Measurements from ENCODE around the gene ADD1.

The ADD1 gene

DNA sequence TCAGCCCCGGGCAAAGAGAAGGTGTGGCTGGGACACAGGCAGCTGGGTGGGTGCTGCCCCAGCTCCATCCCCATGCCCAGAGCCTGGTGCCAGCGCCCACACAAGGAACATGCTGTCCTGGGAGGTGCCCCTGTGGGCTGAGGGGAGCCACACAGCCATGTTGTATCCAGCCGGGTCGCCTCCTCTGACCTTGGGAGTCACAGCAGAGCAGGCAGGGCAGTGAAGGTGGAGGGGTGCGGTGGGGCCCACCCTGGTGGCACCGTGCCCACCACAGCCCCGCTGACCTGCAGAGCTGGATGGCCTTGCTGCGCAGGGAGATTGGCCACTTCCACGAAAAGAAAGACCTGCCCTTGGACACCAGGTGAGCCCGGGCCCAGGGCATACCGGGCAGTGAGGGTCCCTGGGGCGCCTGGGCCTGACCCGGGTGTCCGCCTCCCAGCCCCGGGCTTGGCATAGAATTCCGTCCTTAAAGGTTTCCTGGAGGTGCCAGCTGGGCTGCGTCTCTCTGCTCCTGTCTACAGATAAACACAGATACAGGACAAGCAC, 18.7 kb upstream of the ADD1 start:
- H3K79me2 ChIP-seq (ENCODE audit: control insufficient read depth, insufficient read depth, low read length): peaks cover under 1% of the 10 kb centered on the region
- no peak overlapping the region for H4K5ac ChIP-seq (ENCODE audit: low read length)
- peaks cover 12% of the 10 kb centered on the region for H3K36me3 ChIP-seq (ENCODE audit: control insufficient read depth, insufficient read depth, low read length)
- H3K4me2 ChIP-seq (ENCODE audit: low read length): no peak overlapping the region
- no peak overlapping the region for H3K9ac ChIP-seq (ENCODE audit: low read length)
- H4K8ac ChIP-seq (ENCODE audit: low read depth, low read length): no peak overlapping the region
- H3K79me1 ChIP-seq (ENCODE audit: low read length): peaks cover 8% of the 10 kb centered on the region
- no peak overlapping the region for H2BK5ac ChIP-seq (ENCODE audit: low read length)
- no peak overlapping the region for H3K27ac ChIP-seq (ENCODE audit: low read depth, low read length)
- no peaks in the 10 kb centered on the region for H3K4me1 ChIP-seq (ENCODE audit: control insufficient read depth, low read depth, low read length)
- DNase-seq: no peak
- H2AK5ac ChIP-seq (ENCODE audit: low read length): no peak overlapping the region
- H3K18ac ChIP-seq (ENCODE audit: low read length): no peak overlapping the region
- H2BK15ac ChIP-seq (replicated peaks; ENCODE audit: low read depth): no peak overlapping the region
- no peak overlapping the region for H3K56ac ChIP-seq (ENCODE audit: low read length)
- H3K23ac ChIP-seq (ENCODE audit: low read length): no peak overlapping the region
- no peak overlapping the region for H3K4me3 ChIP-seq (ENCODE audit: low read length)
- H2BK120ac ChIP-seq (ENCODE audit: low read depth, low read length): no peak overlapping the region
- no CpG with 5 or more reads among the region's 17 CpGs for WGBS (ENCODE audit: extremely low coverage, insufficient coverage, low lambda C conversion rate)
- no peak overlapping the region for H3K4ac ChIP-seq (ENCODE audit: low read depth, low read length)
- H3K27me3 ChIP-seq (ENCODE audit: insufficient read depth, low read length, poor library complexity): no peaks in the 10 kb centered on the region

DNA sequence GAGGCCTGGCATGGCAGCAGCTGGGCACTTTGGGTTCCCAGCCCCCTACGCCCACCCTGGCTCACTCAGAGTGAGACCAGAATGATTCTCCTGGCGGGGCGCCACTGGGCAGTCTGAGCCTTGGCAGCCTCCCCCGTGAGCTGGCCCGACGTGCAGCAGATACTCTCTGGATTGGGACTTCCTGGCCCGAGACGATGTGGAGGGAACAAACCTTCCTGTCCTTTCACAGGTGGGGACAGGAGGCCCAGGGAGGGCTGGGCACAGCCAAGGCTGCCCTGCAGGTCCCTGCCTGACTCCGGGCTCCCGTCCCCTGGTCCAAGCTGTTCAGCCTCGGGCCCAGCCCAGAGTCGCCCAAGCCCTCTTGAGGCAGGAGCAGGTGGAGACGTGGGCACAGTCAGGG, 17.9 kb upstream of the ADD1 start:
- Histone ChIP-seq H3K4me1 (ENCODE audit: control insufficient read depth, low read depth, low read length) (no peaks in the 10 kb centered on the region), H3K4me3 (ENCODE audit: low read length) (no peak overlapping the region), H2BK15ac (replicated peaks; ENCODE audit: low read depth) (no peak overlapping the region), H3K56ac (ENCODE audit: low read length) (no peak overlapping the region), H3K18ac (ENCODE audit: low read length) (no peak overlapping the region), H4K8ac (ENCODE audit: low read depth, low read length) (no peak overlapping the region), H3K79me1 (ENCODE audit: low read length) (peaks cover 2% of the 10 kb centered on the region), H2BK120ac (ENCODE audit: low read depth, low read length) (no peak overlapping the region), H3K27ac (ENCODE audit: low read depth, low read length) (no peak overlapping the region), H3K27me3 (ENCODE audit: insufficient read depth, low read length, poor library complexity) (no peaks in the 10 kb centered on the region), H2BK5ac (ENCODE audit: low read length) (no peak overlapping the region), H4K5ac (ENCODE audit: low read length) (no peak overlapping the region), H2AK5ac (ENCODE audit: low read length) (no peak overlapping the region), H3K36me3 (ENCODE audit: control insufficient read depth, insufficient read depth, low read length) (peaks cover 14% of the 10 kb centered on the region), H3K23ac (ENCODE audit: low read length) (no peak overlapping the region), H3K4ac (ENCODE audit: low read depth, low read length) (no peak overlapping the region), H3K79me2 (ENCODE audit: control insufficient read depth, insufficient read depth, low read length) (no peaks in the 10 kb centered on the region), H3K4me2 (ENCODE audit: low read length) (no peak overlapping the region), H3K9ac (ENCODE audit: low read length) (no peak overlapping the region)
- WGBS (ENCODE audit: extremely low coverage, insufficient coverage, low lambda C conversion rate): no CpG with 5 or more reads among the region's 13 CpGs
- DNase-seq: no peak

DNA sequence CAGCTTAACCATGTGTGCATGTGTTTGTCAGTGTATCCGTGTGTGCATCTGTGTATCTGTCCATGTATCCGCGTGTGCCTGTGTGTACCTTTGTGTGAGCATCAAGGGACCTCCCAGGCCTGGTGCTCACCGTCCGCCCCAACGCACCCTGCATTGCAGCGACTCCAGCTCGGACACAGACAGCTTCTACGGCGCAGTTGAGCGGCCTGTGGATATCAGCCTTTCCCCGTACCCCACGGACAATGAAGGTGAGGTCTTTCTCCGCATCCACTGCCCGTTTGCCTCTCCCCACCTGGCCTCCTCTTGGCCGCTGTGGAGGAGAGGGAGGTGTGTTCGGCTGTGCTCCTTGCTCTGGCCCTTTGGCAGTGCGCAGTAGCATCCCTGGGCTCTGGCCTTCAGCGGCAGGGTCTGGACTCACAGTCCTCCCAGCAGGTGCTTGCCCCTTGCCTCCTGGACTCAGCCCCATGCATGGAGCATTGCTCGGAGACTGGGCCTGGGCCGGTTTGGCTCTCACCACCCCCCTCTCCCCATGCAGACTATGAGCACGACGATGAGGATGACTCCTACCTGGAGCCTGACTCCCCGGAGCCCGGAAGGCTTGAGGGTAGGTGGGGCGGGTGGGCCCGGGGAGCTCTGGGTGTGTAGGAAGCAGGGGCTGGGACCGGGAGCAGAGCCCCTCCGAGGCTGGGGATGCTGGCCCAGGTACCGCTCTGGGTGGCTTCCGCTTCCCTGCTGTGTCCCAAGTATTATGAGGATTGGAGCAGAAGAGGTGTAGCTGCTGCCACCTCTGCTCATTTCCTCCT, 16.4 kb upstream of the ADD1 start:
- H4K5ac ChIP-seq (ENCODE audit: low read length): no peak overlapping the region
- H3K23ac ChIP-seq (ENCODE audit: low read length): no peak overlapping the region
- no peak overlapping the region for H3K4me2 ChIP-seq (ENCODE audit: low read length)
- H3K79me2 ChIP-seq (ENCODE audit: control insufficient read depth, insufficient read depth, low read length): no peaks in the 10 kb centered on the region
- H4K8ac ChIP-seq (ENCODE audit: low read depth, low read length): no peak overlapping the region
- H3K9ac ChIP-seq (ENCODE audit: low read length): no peak overlapping the region
- DNase-seq: no peak
- no peaks in the 10 kb centered on the region for H3K27me3 ChIP-seq (ENCODE audit: insufficient read depth, low read length, poor library complexity)
- no peak overlapping the region for H3K4me3 ChIP-seq (ENCODE audit: low read length)
- H2BK120ac ChIP-seq (ENCODE audit: low read depth, low read length): no peak overlapping the region
- H2BK5ac ChIP-seq (ENCODE audit: low read length): no peak overlapping the region
- no peak overlapping the region for H2BK15ac ChIP-seq (replicated peaks; ENCODE audit: low read depth)
- no peaks in the 10 kb centered on the region for H3K4me1 ChIP-seq (ENCODE audit: control insufficient read depth, low read depth, low read length)
- no peak overlapping the region for H3K4ac ChIP-seq (ENCODE audit: low read depth, low read length)
- no peak overlapping the region for H2AK5ac ChIP-seq (ENCODE audit: low read length)
- H3K27ac ChIP-seq (ENCODE audit: low read depth, low read length): no peak overlapping the region
- H3K18ac ChIP-seq (ENCODE audit: low read length): no peak overlapping the region
- peaks cover 2% of the 10 kb centered on the region for H3K79me1 ChIP-seq (ENCODE audit: low read length)
- H3K36me3 ChIP-seq (ENCODE audit: control insufficient read depth, insufficient read depth, low read length): peaks cover 16% of the 10 kb centered on the region
- WGBS (ENCODE audit: extremely low coverage, insufficient coverage, low lambda C conversion rate): no CpG with 5 or more reads among the region's 31 CpGs
- no peak overlapping the region for H3K56ac ChIP-seq (ENCODE audit: low read length)

DNA sequence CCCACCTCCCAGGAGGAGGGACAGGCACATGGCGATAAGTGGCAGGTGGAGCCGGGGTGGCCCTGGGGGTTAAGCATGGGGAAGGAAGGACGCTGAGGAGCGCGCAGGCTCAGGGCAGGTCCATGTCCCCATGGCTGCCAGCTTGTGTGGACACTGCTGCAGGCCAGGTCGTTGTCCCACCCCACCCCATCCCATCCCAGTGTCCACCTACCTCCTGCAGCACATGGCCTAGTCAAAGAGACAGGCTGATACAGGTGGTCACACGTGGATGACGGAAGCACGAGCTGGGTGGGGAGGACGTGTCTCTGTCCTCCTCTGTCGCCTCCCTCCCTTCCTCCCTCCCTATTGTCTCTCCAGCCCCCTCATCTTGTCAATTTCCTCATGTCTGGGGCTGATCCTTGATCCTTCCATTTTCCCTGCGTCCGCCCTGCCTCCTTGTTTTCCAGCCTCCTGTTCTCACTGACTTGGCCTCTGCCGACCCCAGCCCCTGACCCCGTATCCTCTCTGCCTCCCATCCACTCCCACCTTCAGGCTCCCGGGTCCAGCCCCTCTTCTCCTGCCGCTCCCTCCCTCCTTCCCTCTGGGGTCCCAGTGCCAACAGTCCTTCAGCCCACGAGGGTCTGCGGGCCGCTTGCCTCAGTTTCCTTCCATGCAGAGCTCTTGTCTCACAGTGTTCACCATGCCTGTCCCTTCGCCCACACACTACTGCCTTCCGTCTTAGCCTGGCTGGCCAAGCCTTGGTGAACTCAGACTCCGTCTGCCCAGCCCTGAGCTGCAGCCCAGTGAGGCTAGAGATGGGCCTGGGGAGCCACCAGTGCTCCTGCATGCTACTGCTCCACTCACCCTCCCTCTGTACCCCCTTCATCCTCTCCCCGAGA, 15.5 kb upstream of the ADD1 start:
- Histone ChIP-seq H2AK5ac (ENCODE audit: low read length) (no peak overlapping the region), H2BK15ac (replicated peaks; ENCODE audit: low read depth) (no peak overlapping the region), H3K79me1 (ENCODE audit: low read length) (peaks cover 2% of the 10 kb centered on the region), H3K79me2 (ENCODE audit: control insufficient read depth, insufficient read depth, low read length) (no peaks in the 10 kb centered on the region), H3K56ac (ENCODE audit: low read length) (no peak overlapping the region), H3K4me2 (ENCODE audit: low read length) (no peak overlapping the region), H3K4me1 (ENCODE audit: control insufficient read depth, low read depth, low read length) (no peaks in the 10 kb centered on the region), H4K8ac (ENCODE audit: low read depth, low read length) (no peak overlapping the region), H2BK120ac (ENCODE audit: low read depth, low read length) (no peak overlapping the region), H3K9ac (ENCODE audit: low read length) (no peak overlapping the region), H2BK5ac (ENCODE audit: low read length) (no peak overlapping the region), H3K36me3 (ENCODE audit: control insufficient read depth, insufficient read depth, low read length) (peaks cover 16% of the 10 kb centered on the region), H3K4ac (ENCODE audit: low read depth, low read length) (no peak overlapping the region), H3K4me3 (ENCODE audit: low read length) (no peak overlapping the region), H4K5ac (ENCODE audit: low read length) (no peak overlapping the region), H3K18ac (ENCODE audit: low read length) (no peak overlapping the region), H3K27ac (ENCODE audit: low read depth, low read length) (no peak overlapping the region), H3K23ac (ENCODE audit: low read length) (no peak overlapping the region), H3K27me3 (ENCODE audit: insufficient read depth, low read length, poor library complexity) (no peaks in the 10 kb centered on the region)
- DNase-seq: no peak
- no CpG with 5 or more reads among the region's 24 CpGs for WGBS (ENCODE audit: extremely low coverage, insufficient coverage, low lambda C conversion rate)

GRCh38 chr4:2828758-2829181, 14.9 kb upstream of the ADD1 start:
- DNase-seq: no peak
- Histone ChIP-seq H3K4ac (ENCODE audit: low read depth, low read length) (no peak overlapping the region), H3K9ac (ENCODE audit: low read length) (no peak overlapping the region), H2BK120ac (ENCODE audit: low read depth, low read length) (no peak overlapping the region), H3K27ac (ENCODE audit: low read depth, low read length) (no peak overlapping the region), H3K27me3 (ENCODE audit: insufficient read depth, low read length, poor library complexity) (no peaks in the 10 kb centered on the region), H3K79me2 (ENCODE audit: control insufficient read depth, insufficient read depth, low read length) (no peaks in the 10 kb centered on the region), H3K36me3 (ENCODE audit: control insufficient read depth, insufficient read depth, low read length) (peaks cover 20% of the 10 kb centered on the region), H3K23ac (ENCODE audit: low read length) (no peak overlapping the region), H3K79me1 (ENCODE audit: low read length) (peaks cover 2% of the 10 kb centered on the region), H2BK5ac (ENCODE audit: low read length) (no peak overlapping the region), H3K4me1 (ENCODE audit: control insufficient read depth, low read depth, low read length) (no peaks in the 10 kb centered on the region), H2AK5ac (ENCODE audit: low read length) (no peak overlapping the region), H3K4me2 (ENCODE audit: low read length) (no peak overlapping the region), H2BK15ac (replicated peaks; ENCODE audit: low read depth) (no peak overlapping the region), H3K56ac (ENCODE audit: low read length) (no peak overlapping the region), H4K8ac (ENCODE audit: low read depth, low read length) (no peak overlapping the region), H4K5ac (ENCODE audit: low read length) (no peak overlapping the region), H3K4me3 (ENCODE audit: low read length) (no peak overlapping the region), H3K18ac (ENCODE audit: low read length) (no peak overlapping the region)
- WGBS (ENCODE audit: extremely low coverage, insufficient coverage, low lambda C conversion rate): no CpG with 5 or more reads among the region's 17 CpGs

Data from mesendoderm (in vitro differentiated cells).